ENCODE measurements around the gene PARVB. TPM values are rescaled to one million over a fixed set of nuclear protein-coding genes. Genes with fewer than 3 reads are reported as not detected.
"Not testable (repeated sequence)": the region's sequence is repeated elsewhere in the genome, so short reads cannot be mapped to it uniquely, and the experiment has no call there.

The PARVB gene
- total RNA-seq, 1 donor from 2014 or later, result 98.1 TPM

- DNase-seq (ENCODE audit: low spot score), result no peak
- intact Hi-C loops (cut with DNase I), result no loop called here
These were observed 74.1 kb downstream of the PARVB start for GRCh38 chr22:44098021-44098739.

GRCh38 chr22:44098966-44099530, 74.9 kb downstream of the PARVB start:
- no peak for DNase-seq (ENCODE audit: low spot score)
- intact Hi-C loops (cut with DNase I), result no loop called here

GRCh38 chr22:44099696-44100095, 75.6 kb downstream of the PARVB start:
- no peak for DNase-seq (ENCODE audit: low spot score)
- intact Hi-C loops (cut with DNase I), result no loop called here

- no peak for DNase-seq (ENCODE audit: low spot score)
- intact Hi-C loops (cut with DNase I), result no loop called here
These were observed 76.3 kb downstream of the PARVB start for GRCh38 chr22:44100411-44100810.

- no peak for DNase-seq (ENCODE audit: low spot score)
- intact Hi-C loops (cut with DNase I), result no loop called here
These were observed 78.0 kb downstream of the PARVB start for GRCh38 chr22:44102121-44102520.

GRCh38 chr22:44102856-44103255, 78.8 kb downstream of the PARVB start:
- intact Hi-C loops (cut with DNase I), result no loop called here
- DNase-seq (ENCODE audit: low spot score), result no peak

GRCh38 chr22:44103735-44104480, 79.8 kb downstream of the PARVB start:
- no peak for DNase-seq (ENCODE audit: low spot score)
- intact Hi-C loops (cut with DNase I), result no loop called here

GRCh38 chr22:44107340-44107739, 83.2 kb downstream of the PARVB start:
- no peak for DNase-seq (ENCODE audit: low spot score)
- intact Hi-C loops (cut with DNase I), result no loop called here

GRCh38 chr22:44108076-44108475, 84.0 kb downstream of the PARVB start:
- intact Hi-C loops (cut with DNase I), result no loop called here

GRCh38 chr22:44108806-44109385, 84.8 kb downstream of the PARVB start:
- intact Hi-C loops (cut with DNase I), result no loop called here

More at GRCh38 chr22:44108076-44108475, 84.0 kb downstream of the PARVB start:
- DNase-seq (ENCODE audit: low spot score), result no peak

GRCh38 chr22:44109416-44109815, 85.3 kb downstream of the PARVB start:
- DNase-seq (ENCODE audit: low spot score), result no peak
- intact Hi-C loops (cut with DNase I), result no loop called here

More at GRCh38 chr22:44108806-44109385, 84.8 kb downstream of the PARVB start:
- no peak for DNase-seq (ENCODE audit: low spot score)

- DNase-seq (ENCODE audit: low spot score); intact Hi-C loops (cut with DNase I): not testable (repeated sequence)
These were observed 86.6 kb downstream of the PARVB start for GRCh38 chr22:44110656-44111055.

- intact Hi-C loops (cut with DNase I), result no loop called here
- DNase-seq (ENCODE audit: low spot score), result no peak
These were observed 87.6 kb downstream of the PARVB start for GRCh38 chr22:44111562-44112155.

GRCh38 chr22:44112191-44112590, 88.1 kb downstream of the PARVB start:
- DNase-seq (ENCODE audit: low spot score), result no peak
- intact Hi-C loops (cut with DNase I), result no loop called here

- intact Hi-C loops (cut with DNase I), result no loop called here
- no peak for DNase-seq (ENCODE audit: low spot score)
These were observed 92.2 kb downstream of the PARVB start for GRCh38 chr22:44116331-44116730.

- intact Hi-C loops (cut with DNase I), result no loop called here
- DNase-seq (ENCODE audit: low spot score), result no peak
These were observed 92.9 kb downstream of the PARVB start for GRCh38 chr22:44116755-44117684.

- DNase-seq (ENCODE audit: low spot score), result no peak
- intact Hi-C loops (cut with DNase I), result no loop called here
These were observed 93.6 kb downstream of the PARVB start for GRCh38 chr22:44117746-44118145.

GRCh38 chr22:44118645-44119315, 94.7 kb downstream of the PARVB start:
- DNase-seq (ENCODE audit: low spot score), result no peak
- intact Hi-C loops (cut with DNase I), result no loop called here

Data from cardiac septum (tissue), 1 donor.